Left ventricle myocardium inferior (tissue), 1 donor: ENCODE measurements around the gene HP1BP3. TPM values are rescaled to one million over a fixed set of nuclear protein-coding genes. Genes with fewer than 3 reads are reported as not detected.
"Not testable (repeated sequence)": the region's sequence is repeated elsewhere in the genome, so short reads cannot be mapped to it uniquely, and the experiment has no call there.

Experiments used
- DNase-seq: peaks from one replicate; pipeline ENCODE4 v3.0.0-alpha.2; 2020
- H3K27ac ChIP-seq: fragments of 200-600 bp; replicated peaks from 2 replicates; pipeline ENCODE4 v1.8.0; 2021
- H3K27me3 ChIP-seq: fragments of 200-600 bp; 2 replicates; pipeline ENCODE4 v1.8.0; 2021; ENCODE audit warnings: low read depth
- H3K36me3 ChIP-seq: fragments of 200-600 bp; 2 replicates; pipeline ENCODE4 v1.8.0; 2021
- H3K4me1 ChIP-seq: fragments of 200-600 bp; 2 replicates; pipeline ENCODE4 v1.8.0; 2021
- H3K4me3 ChIP-seq: fragments of 200-600 bp; 2 replicates; pipeline ENCODE4 v1.8.0; 2021; ENCODE audit warnings: mild to moderate bottlenecking, moderate library complexity
- H3K9me3 ChIP-seq: fragments of 200-600 bp; replicated peaks from 2 replicates; pipeline ENCODE4 v1.8.0; 2021
- intact Hi-C: fragments of 100-400 bp; cut with micrococcal nuclease; formaldehyde crosslinking; loops from one replicate; pipeline ENCODE4 v1.11.0; 2022
- total RNA-seq: library from RNA; stranded (reverse); fragmentation: NEBNext Ultra II Directional; extraction: Animal tissue kit (Norgen Biotek cat#: 25700); gene quantifications from one replicate; pipeline ENCODE4 v1.2.1, GENCODE V29; 2021
- TF ChIP-seq, protein P1 (sequence below): fragments of 200-600 bp; IDR thresholded peaks from 2 replicates; pipeline ENCODE4 v1.8.0; 2021; ENCODE audit warnings: antibody characterized with exemption, mild to moderate bottlenecking, borderline replicate concordance
- donor health status: DM: no; HTN: yes; CAD: no; lungs with severe emphysema.

HP1BP3 gene
- total RNA-seq, 1 donor from 2014 or later, result 118 TPM

DNA sequence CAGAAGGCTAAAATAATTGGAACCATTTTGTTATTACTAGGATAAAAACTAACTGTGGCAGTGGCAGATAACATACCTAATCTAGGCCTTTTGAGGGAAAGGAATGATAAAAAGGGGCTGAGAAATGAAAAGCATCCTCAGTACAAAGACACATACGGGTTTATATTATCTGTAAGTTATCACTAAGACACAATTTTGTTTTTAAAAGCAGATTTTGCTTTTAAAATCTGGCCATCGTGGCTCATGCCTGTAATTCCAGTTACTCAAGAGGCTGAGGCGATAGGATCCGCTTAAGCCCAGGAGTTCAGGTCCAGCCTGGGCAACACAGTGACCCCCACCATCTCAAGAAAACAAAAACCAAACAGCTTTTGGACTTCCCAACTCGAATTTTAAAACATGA is 24.8 kb upstream of the HP1BP3 start:
- Histone ChIP-seq H3K9me3 (no peaks in the 10 kb centered on the region), H3K27ac (no peak overlapping the region), H3K4me3 (no peak overlapping the region), H3K36me3 (peaks cover 32% of the 10 kb centered on the region), H3K27me3 (no peaks in the 10 kb centered on the region), H3K4me1 (no peaks in the 10 kb centered on the region)
- intact Hi-C loops, result no loop called here
- DNase-seq, result no peak
- TF ChIP-seq, protein P1, sequence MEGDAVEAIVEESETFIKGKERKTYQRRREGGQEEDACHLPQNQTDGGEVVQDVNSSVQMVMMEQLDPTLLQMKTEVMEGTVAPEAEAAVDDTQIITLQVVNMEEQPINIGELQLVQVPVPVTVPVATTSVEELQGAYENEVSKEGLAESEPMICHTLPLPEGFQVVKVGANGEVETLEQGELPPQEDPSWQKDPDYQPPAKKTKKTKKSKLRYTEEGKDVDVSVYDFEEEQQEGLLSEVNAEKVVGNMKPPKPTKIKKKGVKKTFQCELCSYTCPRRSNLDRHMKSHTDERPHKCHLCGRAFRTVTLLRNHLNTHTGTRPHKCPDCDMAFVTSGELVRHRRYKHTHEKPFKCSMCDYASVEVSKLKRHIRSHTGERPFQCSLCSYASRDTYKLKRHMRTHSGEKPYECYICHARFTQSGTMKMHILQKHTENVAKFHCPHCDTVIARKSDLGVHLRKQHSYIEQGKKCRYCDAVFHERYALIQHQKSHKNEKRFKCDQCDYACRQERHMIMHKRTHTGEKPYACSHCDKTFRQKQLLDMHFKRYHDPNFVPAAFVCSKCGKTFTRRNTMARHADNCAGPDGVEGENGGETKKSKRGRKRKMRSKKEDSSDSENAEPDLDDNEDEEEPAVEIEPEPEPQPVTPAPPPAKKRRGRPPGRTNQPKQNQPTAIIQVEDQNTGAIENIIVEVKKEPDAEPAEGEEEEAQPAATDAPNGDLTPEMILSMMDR, result no peak

DNA sequence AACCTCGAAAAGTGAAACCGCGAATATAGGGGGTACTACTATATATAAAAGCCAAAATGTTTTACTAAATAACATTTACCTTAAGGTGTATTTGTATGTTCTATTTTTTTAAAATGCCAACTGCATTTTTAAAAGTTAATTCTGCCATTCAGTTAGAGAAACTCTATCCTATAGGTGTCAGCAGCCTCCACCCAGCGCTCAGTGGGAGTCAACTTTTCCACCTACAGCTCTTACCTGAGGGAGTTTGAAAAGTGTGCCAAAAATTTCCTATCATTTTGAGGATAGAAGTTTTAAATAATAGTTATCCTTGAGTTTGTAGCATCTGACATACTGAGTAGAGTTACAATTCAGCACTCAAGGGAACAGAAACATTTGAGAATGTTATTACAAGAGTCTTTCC is 6.1 kb upstream of the HP1BP3 start:
- peaks cover 1% of the 10 kb centered on the region for H3K4me1 ChIP-seq
- no peak for DNase-seq
- H3K4me3 ChIP-seq, result no peak overlapping the region
- no peak overlapping the region for H3K27ac ChIP-seq
- intact Hi-C loops, result no loop called here
- no peaks in the 10 kb centered on the region for H3K9me3 ChIP-seq
- H3K27me3 ChIP-seq, result no peaks in the 10 kb centered on the region
- TF ChIP-seq, protein P1, result no peak
- H3K36me3 ChIP-seq, result no peaks in the 10 kb centered on the region

DNA sequence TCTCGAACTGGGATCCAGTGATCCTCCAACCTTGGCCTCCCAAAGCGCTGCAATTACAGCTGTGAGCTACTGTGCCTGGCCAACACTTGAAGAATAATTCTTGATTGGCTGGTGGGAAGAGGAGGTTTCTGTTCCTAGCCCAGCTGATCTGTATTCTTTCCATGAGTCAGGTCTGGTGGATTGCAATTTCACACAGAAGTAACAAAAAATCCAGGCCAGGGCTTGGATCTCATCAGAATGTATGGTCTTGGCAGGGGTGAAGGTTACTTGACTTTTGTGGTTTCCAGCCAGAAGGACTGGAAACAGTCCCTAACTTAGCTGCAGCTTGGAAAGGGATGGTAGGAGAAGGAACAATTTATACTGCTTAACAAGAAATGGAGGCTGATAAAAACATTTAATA is 5.1 kb upstream of the HP1BP3 start:
- intact Hi-C loops, result no loop called here
- TF ChIP-seq, protein P1, result no peak
- no peak overlapping the region for H3K27ac ChIP-seq

DNA sequence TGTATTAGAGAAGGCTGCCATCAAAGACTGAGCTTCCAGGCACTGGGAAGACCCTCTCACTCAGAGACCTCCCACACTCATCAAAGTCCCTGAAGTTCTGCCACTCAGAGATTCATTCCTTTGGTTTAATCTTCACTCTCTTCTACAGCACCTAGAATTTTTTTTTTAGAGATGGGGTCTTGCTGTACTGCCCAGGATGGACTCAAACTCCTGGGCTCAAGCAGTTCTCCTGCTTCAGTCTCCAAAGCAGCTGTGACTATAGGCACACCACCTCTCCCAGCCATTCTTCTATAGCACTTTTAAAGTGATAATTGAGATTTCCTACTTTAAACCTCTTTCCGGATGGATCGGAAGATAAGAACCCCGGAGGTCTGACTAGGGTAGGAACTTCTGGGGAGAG is 3.7 kb upstream of the HP1BP3 start:
- Histone ChIP-seq H3K27me3 (no peaks in the 10 kb centered on the region), H3K27ac (no peak overlapping the region), H3K4me1 (peaks cover 14% of the 10 kb centered on the region), H3K36me3 (no peaks in the 10 kb centered on the region), H3K4me3 (no peak overlapping the region), H3K9me3 (no peaks in the 10 kb centered on the region)
- TF ChIP-seq, protein P1, result no peak
- intact Hi-C loops, result no loop called here
- DNase-seq, result no peak

More for the DNA sequence above, 5.1 kb upstream of the HP1BP3 start:
- no peak for DNase-seq
- Histone ChIP-seq H3K9me3 (no peaks in the 10 kb centered on the region), H3K4me3 (no peak overlapping the region), H3K4me1 (peaks cover 7% of the 10 kb centered on the region), H3K27me3 (no peaks in the 10 kb centered on the region), H3K36me3 (no peaks in the 10 kb centered on the region)

DNA sequence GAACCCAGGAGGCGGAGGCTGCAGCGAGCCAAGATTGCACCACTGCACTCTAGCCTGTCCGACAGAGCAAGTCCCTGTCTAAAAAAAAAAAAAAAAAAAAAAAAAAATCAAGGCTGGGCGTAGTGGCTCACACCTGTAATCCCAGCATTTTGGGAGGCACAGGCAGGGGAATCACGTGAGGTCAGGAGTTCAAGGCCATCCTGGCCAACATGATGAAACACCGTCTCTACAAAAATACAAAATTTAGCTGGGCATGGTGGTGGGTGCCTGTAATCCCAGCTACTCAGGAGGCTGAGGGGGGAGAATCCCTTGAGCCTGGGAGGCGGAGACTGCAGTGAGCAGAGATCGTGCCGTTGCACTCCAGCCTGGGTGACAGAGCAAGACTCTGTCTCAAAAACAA is 2.5 kb upstream of the HP1BP3 start:
- H3K9me3 ChIP-seq, H3K27ac ChIP-seq, H3K36me3 ChIP-seq, intact Hi-C loops, DNase-seq, H3K27me3 ChIP-seq, H3K4me3 ChIP-seq: not testable (repeated sequence)
- peaks cover 26% of the 10 kb centered on the region for H3K4me1 ChIP-seq

DNA sequence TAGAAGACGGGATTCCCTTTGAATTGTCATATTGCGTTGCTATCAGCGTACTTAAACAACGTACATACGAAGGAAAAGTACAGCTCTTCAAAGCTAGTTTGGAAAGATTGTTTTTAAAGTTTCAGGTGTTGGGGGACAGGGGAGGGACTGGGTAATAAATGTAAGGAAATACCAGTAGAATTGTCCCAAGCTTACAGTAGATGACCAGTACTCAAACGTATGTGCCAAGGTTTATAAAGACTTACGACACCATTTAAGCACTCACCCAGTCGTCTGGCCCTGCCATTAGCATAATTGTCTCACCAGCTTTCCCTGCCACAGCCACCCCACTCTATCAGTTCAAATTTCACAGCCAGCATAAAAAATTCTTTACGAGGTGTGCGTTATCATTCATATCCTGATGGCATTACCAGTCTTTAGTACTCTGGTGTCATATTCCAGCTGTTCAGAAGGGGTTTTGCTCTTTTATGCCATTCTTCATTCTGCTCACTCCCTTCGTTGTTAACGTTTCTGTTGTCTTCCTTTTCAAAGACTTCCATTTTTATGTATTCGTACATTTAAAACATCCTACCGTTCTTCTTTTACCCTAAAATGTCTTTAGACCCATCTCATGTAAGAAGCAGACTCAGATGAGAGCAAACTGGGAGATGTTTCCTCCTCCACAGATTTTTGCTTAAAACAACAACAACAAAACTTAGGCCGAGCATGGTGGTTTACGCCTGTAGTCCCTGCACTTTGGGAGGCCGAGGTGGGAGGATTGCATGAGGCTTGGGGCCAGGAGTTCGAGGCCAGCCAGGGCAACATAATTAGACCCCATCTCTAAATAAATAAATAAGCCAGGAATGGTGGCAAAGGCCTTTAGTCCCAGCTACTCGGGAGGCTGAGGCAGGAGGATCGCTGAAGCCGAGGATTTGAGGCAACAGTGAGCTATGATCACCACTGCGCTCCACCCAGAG is 1.0 kb upstream of the HP1BP3 start:
- TF ChIP-seq, protein P1, result no peak
- DNase-seq, result no peak
- Histone ChIP-seq H3K27me3 (no peaks in the 10 kb centered on the region), H3K4me1 (peaks cover 41% of the 10 kb centered on the region), H3K36me3 (no peaks in the 10 kb centered on the region), H3K9me3 (no peaks in the 10 kb centered on the region), H3K4me3 (peak overlapping the region; percentile 91), H3K27ac (peak overlapping the region; percentile 96)
- intact Hi-C loops, result no loop called here
